ENCODE results near the gene BET1L.
"Not testable (repeated sequence)": the region's sequence is repeated elsewhere in the genome, so short reads cannot be mapped to it uniquely, and the experiment has no call there.

The BET1L gene

DNA sequence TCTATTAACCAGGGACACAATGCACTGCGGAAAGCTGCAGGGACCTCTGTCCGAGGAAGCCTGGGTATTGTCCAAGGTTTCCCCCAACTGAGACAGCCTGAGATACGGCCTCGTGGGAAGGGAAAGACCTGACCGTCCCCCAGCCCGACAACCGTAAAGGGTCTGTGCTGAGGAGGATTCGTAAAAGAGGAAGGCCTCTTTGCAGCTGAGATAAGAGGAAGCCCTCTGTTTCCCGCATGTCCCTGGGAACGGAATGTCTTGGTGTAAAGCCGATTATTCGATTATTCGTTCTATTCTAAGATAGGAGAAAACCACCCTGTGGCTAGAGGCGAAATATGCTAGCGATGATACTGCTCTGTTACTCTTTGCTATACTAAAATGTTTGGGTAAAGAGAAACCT lies 5.2 kb downstream of the BET1L start:
- in situ Hi-C loops (cut with HindIII; ENCODE audit: low pct_ligation_motif_present, low pct_unique_long_range_greater_than_20kb, low sequenced_read_pairs): no loop called here
- no peak for DNase-seq

DNA sequence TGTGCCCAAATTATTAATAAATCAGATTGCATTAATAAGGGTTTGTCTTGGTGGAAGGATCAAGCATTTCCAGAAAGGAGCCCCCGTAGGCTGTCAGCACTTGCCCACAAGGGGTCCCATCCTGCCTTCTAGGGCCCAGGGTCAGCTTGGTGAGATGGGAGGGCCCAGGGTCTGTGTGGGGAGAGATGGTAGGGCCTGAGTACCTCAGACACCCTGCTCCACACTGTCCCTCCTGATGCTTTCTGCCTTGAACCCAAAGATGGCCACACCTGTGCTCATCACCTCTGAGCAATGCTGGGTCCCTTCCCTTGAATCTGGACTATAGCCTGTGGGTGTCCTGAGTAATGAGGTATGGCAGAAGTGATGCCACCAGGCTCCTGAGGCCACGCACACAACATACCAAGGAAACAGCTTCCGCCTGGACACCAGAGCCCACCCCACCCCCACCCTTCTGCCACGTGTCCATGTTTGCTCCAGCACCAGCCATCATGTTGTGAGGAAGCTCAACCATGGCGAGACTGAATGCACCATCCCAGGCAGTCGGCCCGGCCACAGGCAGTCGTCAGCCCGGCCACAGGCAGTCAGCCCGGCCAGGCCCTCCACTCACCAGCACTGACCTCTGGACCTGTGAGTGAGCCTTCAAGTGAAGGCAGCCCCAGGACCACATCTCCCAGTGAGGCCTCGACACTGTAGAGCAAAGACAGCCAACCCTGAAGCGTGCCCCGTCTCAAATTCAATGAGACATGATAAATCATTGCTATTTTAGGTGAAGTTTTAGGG lies 6.8 kb downstream of the BET1L start:
- in situ Hi-C loops (cut with HindIII; ENCODE audit: low pct_ligation_motif_present, low pct_unique_long_range_greater_than_20kb, low sequenced_read_pairs): no loop called here
- DNase-seq: no peak

- no peak for DNase-seq
- in situ Hi-C loops (cut with HindIII; ENCODE audit: low pct_ligation_motif_present, low pct_unique_long_range_greater_than_20kb, low sequenced_read_pairs): no loop called here
Measured at GRCh38 chr11:199782-200181, 7.4 kb downstream of the BET1L start.

GRCh38 chr11:199004-199581 lies 8.1 kb downstream of the BET1L start:
- no peak for DNase-seq
- in situ Hi-C loops (cut with HindIII; ENCODE audit: low pct_ligation_motif_present, low pct_unique_long_range_greater_than_20kb, low sequenced_read_pairs): no loop called here

DNA sequence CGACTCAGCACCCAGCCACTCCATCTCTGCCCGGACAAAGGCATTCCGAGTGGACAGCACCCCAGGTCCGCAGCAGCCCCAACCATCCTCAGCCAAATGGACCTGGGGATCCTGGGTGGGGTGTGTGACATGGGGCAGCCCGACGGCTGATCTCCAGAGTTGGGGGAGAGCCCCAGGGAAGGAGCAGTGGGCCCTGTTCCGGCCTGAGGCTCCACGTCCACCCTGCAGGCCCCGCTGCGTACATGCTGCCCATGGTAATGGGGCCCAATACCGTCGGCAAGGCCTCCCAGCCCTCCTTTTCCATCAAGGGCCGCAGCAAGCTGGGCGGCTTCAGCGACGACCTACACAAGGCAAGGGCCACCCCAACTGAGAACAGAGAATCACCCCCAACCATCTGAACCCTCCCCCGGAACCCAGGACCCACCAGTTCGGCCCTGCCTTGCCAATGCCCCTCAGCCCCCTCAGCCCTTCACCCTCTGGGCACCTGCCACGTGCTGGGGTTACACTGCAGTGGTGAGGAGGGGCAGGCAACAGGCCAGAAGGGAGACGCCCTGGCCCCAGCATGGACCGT lies 8.9 kb downstream of the BET1L start:
- no peak for DNase-seq
- in situ Hi-C loops (cut with HindIII; ENCODE audit: low pct_ligation_motif_present, low pct_unique_long_range_greater_than_20kb, low sequenced_read_pairs): no loop called here

DNA sequence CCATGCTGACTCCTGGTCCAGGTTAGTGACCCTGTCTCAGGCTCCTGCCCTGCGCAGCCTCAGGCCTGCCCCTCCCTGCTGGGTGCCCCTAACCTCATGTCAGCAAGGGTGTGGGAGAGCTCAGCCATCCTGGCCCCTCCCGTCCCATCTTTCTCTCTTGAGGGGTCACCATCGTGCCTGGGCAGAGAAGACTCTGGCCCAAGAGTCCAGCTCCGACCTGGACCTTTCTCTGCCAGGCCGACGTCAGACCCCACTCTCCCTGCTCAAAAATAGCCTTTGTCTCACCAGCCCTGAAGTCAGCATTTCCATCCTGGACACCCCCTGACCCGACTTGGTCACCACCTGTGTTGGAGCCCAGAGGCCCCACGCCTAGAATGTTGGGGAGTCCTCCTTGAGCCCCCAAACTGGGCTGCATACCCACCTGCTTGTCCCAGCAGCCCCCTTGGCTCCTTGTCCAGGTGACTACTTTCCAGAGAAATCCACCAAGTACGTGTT lies 9.4 kb downstream of the BET1L start:
- in situ Hi-C loops (cut with HindIII; ENCODE audit: low pct_ligation_motif_present, low pct_unique_long_range_greater_than_20kb, low sequenced_read_pairs): no loop called here
- DNase-seq: no peak

DNA sequence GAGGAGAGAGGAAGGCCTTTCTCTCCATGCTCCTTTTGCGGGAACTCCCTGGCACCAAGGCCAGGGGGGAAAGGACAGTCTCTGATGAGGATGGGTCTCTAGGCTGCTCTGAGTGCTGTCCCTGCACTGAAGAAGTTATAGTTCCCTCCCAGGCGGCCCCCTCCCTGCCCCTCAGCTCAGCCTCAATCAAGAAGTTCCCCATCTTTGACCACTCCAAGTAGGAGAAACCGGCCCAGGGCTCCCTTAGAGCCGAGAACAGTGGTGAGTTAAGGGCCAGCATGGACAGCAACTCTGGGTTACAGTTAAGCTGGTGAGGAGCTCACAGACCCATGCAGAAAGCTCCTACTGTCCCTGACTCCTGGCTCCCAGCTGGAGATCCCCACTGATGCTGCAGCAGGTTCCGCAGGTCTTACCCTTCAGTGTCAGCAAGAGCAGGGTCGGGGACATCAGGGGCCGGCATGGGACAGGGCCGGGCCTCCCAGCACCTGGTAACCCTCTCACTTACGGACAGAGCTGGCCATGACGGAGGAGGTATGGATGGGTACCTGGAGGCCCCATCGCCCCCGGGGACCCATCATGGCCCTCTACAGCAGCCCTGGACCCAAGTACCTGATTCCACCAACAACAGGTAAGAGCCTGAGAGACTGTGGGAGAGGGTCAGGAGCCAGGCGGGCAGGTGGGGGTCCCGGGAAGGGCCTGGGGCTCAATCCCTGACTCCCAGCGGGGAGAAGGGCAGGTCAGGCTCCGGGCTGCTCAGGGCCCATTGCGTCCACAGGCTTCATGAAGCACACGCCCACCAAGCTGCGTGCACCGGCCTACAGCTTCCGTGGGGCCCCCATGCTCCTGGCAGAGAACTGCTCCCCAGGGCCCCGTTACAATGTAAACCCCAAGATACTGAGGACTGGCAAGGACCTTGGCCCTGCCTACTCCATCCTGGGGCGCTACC lies 10.1 kb downstream of the BET1L start:
- in situ Hi-C loops (cut with HindIII; ENCODE audit: low pct_ligation_motif_present, low pct_unique_long_range_greater_than_20kb, low sequenced_read_pairs): no loop called here
- no peak for DNase-seq

- DNase-seq; in situ Hi-C loops (cut with HindIII; ENCODE audit: low pct_ligation_motif_present, low pct_unique_long_range_greater_than_20kb, low sequenced_read_pairs): not testable (repeated sequence)
Measured at GRCh38 chr11:193481-193880, 13.7 kb downstream of the BET1L start.

DNA sequence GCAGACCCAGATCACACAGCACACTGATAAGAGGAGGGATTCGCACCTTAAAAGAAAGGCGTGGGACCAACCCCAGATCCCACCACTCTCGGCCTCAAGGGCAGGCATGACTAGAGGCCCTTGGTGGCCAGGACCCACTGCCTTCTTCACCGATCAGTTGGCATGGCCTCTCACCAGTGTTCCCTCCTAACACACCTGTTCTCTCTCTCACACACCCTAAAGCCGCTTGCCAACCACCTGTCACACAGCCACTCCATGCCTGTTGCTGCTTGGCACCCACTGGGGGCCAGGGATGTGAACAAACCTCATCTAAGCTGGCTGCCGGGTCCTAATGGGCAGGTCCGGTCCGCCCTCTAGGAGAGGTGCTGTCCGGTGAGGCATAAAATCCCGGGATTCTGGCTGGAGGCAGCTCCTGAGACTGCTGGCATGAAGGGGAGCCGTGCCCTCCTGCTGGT lies 14.5 kb downstream of the BET1L start, which contains the start of gene SCGB1C1:
Gene SCGB1C1 (plus strand): TSS at position 405 of the 455 bp plus-strand sequence. CDS start 22 bp downstream, at position 427.
- in situ Hi-C loops (cut with HindIII; ENCODE audit: low pct_ligation_motif_present, low pct_unique_long_range_greater_than_20kb, low sequenced_read_pairs): not testable (repeated sequence)

GRCh38 chr11:191490-192478 lies 15.4 kb downstream of the BET1L start:
- in situ Hi-C loops (cut with HindIII; ENCODE audit: low pct_ligation_motif_present, low pct_unique_long_range_greater_than_20kb, low sequenced_read_pairs); DNase-seq: not testable (repeated sequence)

More for the DNA sequence above, 14.5 kb downstream of the BET1L start, which contains the start of gene SCGB1C1:
- not testable (repeated sequence) for DNase-seq

- in situ Hi-C loops (cut with HindIII; ENCODE audit: low pct_ligation_motif_present, low pct_unique_long_range_greater_than_20kb, low sequenced_read_pairs): not testable (repeated sequence)
Measured at GRCh38 chr11:190546-190945, 16.7 kb downstream of the BET1L start.

DNA sequence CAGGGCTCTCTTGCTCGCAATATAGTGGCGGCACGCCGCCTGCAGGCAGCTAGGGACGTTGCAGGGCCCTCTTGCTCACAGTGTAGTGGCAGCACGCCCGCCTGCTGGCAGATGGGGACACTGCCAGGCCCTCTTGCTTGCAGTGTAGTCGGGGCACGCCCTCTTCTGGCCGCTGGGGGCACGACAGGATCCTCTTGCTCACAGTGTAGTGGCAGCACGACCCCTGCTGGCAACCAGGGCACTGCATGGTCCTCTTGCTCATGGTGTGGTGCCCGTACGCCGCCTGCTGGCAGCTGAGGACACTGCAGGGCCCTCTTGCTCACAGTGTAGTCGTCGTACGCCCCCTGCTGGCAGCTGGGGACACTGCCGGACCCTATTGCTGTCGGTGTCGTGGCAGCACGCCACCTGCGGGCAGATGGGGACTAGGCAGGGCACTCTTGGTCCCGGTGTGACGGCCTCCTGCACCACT lies 17.3 kb downstream of the BET1L start:
- in situ Hi-C loops (cut with HindIII; ENCODE audit: low pct_ligation_motif_present, low pct_unique_long_range_greater_than_20kb, low sequenced_read_pairs); DNase-seq: not testable (repeated sequence)

More at GRCh38 chr11:190546-190945, 16.7 kb downstream of the BET1L start:
- not testable (repeated sequence) for DNase-seq

GRCh38 chr11:189200-189783 lies 17.9 kb downstream of the BET1L start:
- in situ Hi-C loops (cut with HindIII; ENCODE audit: low pct_ligation_motif_present, low pct_unique_long_range_greater_than_20kb, low sequenced_read_pairs): not testable (repeated sequence)

GRCh38 chr11:180242-180641 lies 27.0 kb downstream of the BET1L start:
- in situ Hi-C loops (cut with HindIII; ENCODE audit: low pct_ligation_motif_present, low pct_unique_long_range_greater_than_20kb, low sequenced_read_pairs); DNase-seq: not testable (repeated sequence)

More at GRCh38 chr11:189200-189783, 17.9 kb downstream of the BET1L start:
- not testable (repeated sequence) for DNase-seq

All from ACHN (cell line).